ENCODE results near the gene PLEKHO1. TPM values are rescaled to one million over a fixed set of nuclear protein-coding genes. Genes with fewer than 3 reads are reported as not detected.
"Not testable (repeated sequence)": the region's sequence is repeated elsewhere in the genome, so short reads cannot be mapped to it uniquely, and the experiment has no call there.

Gene PLEKHO1
- total RNA-seq, 3 donors from 2014 or later (not counting 1 experiment from before 2014, with no cell fraction given) = 53.3 to 73.8 (median 64.6) TPM

- no peaks in the 10 kb centered on the region for H3K27me3 ChIP-seq (ENCODE audit: control insufficient read depth, insufficient read depth, low read length)
- no peak overlapping the region for H3K27ac Mint-ChIP-seq
Observed at GRCh38 chr1:150207281-150207971, 57.7 kb downstream of the PLEKHO1 start.

GRCh38 chr1:150208460-150208859 lies 58.7 kb downstream of the PLEKHO1 start:
- H3K4me3 ChIP-seq (ENCODE audit: low read length); H3K9me3 ChIP-seq (ENCODE audit: control insufficient read depth, insufficient read depth, low read length); ATAC-seq; H3K36me3 ChIP-seq (ENCODE audit: control insufficient read depth, insufficient read depth, low read length); H3K36me3 Mint-ChIP-seq; H3K4me1 Mint-ChIP-seq; DNase-seq; H3K27ac Mint-ChIP-seq; H3K4me1 ChIP-seq (ENCODE audit: control insufficient read depth, insufficient read depth, low read length); H3K4me3 Mint-ChIP-seq; H3K27me3 ChIP-seq (ENCODE audit: control insufficient read depth, insufficient read depth, low read length); intact Hi-C loops (cut with micrococcal nuclease); H3K27ac ChIP-seq (ENCODE audit: low read length); H3K9me3 Mint-ChIP-seq: not testable (repeated sequence)
- H3K27me3 Mint-ChIP-seq (ENCODE audit: low read depth in 2 of 2) = peaks cover 6 to 18% of the 10 kb centered on the region in 2 donors
- 98% methylated on average over 6 of the region's 6 CpGs for WGBS (ENCODE audit: insufficient coverage)

More at GRCh38 chr1:150207281-150207971, 57.7 kb downstream of the PLEKHO1 start:
- no peak for TF ChIP-seq CTCF (IDR thresholded peaks at IDR 0.05)
- no peaks in the 10 kb centered on the region for H3K4me1 Mint-ChIP-seq
- intact Hi-C loops (cut with micrococcal nuclease) = no loop called here
- H3K4me1 ChIP-seq (ENCODE audit: control insufficient read depth, insufficient read depth, low read length) = no peaks in the 10 kb centered on the region
- H3K9me3 ChIP-seq (ENCODE audit: control insufficient read depth, insufficient read depth, low read length) = no peaks in the 10 kb centered on the region
- no peak overlapping the region for H3K4me3 ChIP-seq (ENCODE audit: low read length)
- H3K9me3 Mint-ChIP-seq = no peaks in the 10 kb centered on the region
- H3K27me3 Mint-ChIP-seq (ENCODE audit: low read depth in 2 of 2) = peaks cover 6 to 18% of the 10 kb centered on the region in 2 donors
- ATAC-seq (no peak), DNase-seq (no peak)
- H3K36me3 ChIP-seq (ENCODE audit: control insufficient read depth, insufficient read depth, low read length) = no peaks in the 10 kb centered on the region
- no peaks in the 10 kb centered on the region for H3K36me3 Mint-ChIP-seq
- no peak overlapping the region for H3K27ac ChIP-seq (ENCODE audit: low read length)
- no peak overlapping the region for H3K4me3 Mint-ChIP-seq
- WGBS (ENCODE audit: insufficient coverage) = 91% methylated on average over 7 of the region's 7 CpGs

Other genes starting within 250 kb of the PLEKHO1 start
- gene SV2A, start 232.1 kb upstream of the PLEKHO1 start, total RNA-seq = 1 to 10 TPM in 2 of 3 donors, under 1 TPM in 1; 0.73 to 3.9 (median 1.3) TPM
- gene SF3B4, start 222.1 kb upstream of the PLEKHO1 start, total RNA-seq = 10 to 100 TPM; 67.3 to 73.7 (median 68.5) TPM
- 1 to 10 TPM; 1.8 to 3.0 (median 2.9) TPM for gene MTMR11, start 213.0 kb upstream of the PLEKHO1 start, total RNA-seq
- gene OTUD7B, start 139.2 kb upstream of the PLEKHO1 start, total RNA-seq = 10 to 100 TPM; 10.6 to 19.6 (median 12.3) TPM
- 10 to 100 TPM; 28.8 to 41.1 (median 33.0) TPM for gene VPS45, start 82.1 kb upstream of the PLEKHO1 start, total RNA-seq
- gene ANP32E, start 86.2 kb downstream of the PLEKHO1 start, total RNA-seq = 10 to 100 TPM; 50.7 to 56.9 (median 55.2) TPM
- not detected for gene CA14, start 107.9 kb downstream of the PLEKHO1 start, total RNA-seq
- gene APH1A, start 119.1 kb downstream of the PLEKHO1 start, total RNA-seq = 100 to 1,000 TPM; 133 to 153 (median 143) TPM
- 1 to 10 TPM in 2 of 3 donors, under 1 TPM in 1; 0.97 to 3.7 (median 1.6) TPM for gene C1orf54, start 122.9 kb downstream of the PLEKHO1 start, total RNA-seq
- gene CIART, start 132.6 kb downstream of the PLEKHO1 start, total RNA-seq = 1 to 10 TPM in 2 of 3 donors, under 1 TPM in 1; 0.33 to 2.4 (median 1.9) TPM
- gene MRPS21, start 143.9 kb downstream of the PLEKHO1 start, total RNA-seq = 10 to 100 TPM; 40.9 to 50.9 (median 42.2) TPM
- 100 to 1,000 TPM; 122 to 156 (median 148) TPM for gene PRPF3, start 171.6 kb downstream of the PLEKHO1 start, total RNA-seq
- 10 to 100 TPM; 30.3 to 38.8 (median 34.0) TPM for gene RPRD2, start 214.2 kb downstream of the PLEKHO1 start, total RNA-seq